ENCODE results near the gene RASGRF2.
"Not testable (repeated sequence)": the region's sequence is repeated elsewhere in the genome, so short reads cannot be mapped to it uniquely, and the experiment has no call there.

Gene RASGRF2

DNA sequence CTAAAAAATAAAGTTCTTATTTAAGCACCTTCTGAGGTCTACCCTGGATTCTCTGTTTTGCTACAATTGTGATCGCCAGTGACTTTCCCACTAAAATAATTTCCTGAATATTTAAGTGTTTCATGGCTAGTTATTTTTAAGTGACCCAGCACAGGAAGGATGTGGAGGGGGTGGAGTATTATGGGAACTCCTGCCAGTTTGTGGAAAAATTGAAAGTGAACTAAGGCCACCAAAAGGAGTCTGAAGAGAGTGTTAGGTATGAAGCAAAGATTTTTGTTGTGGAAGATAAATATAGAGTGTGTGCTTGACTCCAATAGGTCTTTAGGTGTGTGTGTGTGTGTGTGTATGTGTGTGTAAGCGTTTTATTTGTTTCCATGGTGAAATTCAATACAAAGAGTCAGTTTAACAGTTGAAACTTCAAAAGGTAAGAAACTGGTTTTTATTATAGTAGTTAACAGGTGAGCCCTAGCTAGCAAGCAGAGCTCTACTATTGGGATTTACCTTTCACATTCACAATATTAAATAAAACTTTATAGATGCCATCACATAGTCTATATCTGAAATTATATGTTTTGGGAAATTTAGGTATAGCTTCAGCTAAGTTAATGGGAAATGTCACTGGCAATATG lies 25.6 kb downstream of the RASGRF2 start:
- DNase-seq (ENCODE audit: low read depth in 2 of 2): no peak

DNA sequence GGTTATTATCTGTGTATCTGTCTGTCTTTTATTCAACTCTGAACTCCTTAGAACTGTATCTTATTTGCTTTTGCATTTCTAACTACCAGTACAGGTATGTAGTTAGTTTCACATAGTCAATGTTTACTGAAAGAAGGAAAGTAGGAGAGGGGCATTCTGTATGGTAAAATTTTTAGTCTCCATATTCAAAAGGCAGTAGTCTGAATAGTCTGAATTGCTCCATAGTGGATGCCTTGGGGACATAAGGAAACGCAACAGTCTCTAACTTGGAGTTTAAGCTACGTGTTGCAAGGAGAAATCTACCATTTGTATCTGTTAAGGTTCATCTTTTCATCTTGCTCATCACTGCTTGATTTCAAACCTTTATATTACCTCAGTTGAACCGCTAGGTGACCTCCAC lies 26.2 kb downstream of the RASGRF2 start:
- DNase-seq (ENCODE audit: low read depth in 2 of 2): no peak

DNA sequence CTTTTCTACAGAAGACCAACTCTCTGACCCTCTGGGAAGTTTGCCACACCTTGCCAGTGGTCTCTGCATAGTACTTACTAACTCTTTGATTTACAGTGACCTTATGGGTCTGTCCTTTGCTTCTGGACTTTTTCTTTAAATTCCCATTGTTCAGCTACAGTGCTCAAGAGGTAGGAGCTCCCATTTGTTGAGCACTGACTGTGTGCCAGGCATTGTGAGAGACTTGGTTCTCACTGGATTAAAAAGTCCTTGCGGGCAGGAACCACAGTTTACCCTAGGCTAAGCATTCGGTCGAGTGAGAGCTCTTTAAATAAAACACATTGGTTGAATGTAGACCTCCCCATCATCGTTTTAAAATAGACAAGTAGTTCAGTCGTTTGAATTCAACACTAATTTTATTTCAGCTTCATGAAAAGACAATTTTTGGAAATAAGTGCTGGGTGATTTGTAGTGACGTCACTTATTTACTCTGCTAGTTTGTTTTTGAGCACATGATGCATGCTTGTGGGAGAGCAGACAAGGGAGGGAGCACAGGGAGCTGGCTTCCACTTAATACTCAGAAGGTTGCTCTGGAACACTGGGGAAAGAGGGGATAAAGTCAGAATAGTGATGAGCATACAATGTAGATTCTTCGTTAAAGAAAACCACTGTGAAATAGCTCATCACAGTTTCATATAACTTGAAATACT lies 27.1 kb downstream of the RASGRF2 start:
- DNase-seq (ENCODE audit: low read depth in 2 of 2): no peak

DNA sequence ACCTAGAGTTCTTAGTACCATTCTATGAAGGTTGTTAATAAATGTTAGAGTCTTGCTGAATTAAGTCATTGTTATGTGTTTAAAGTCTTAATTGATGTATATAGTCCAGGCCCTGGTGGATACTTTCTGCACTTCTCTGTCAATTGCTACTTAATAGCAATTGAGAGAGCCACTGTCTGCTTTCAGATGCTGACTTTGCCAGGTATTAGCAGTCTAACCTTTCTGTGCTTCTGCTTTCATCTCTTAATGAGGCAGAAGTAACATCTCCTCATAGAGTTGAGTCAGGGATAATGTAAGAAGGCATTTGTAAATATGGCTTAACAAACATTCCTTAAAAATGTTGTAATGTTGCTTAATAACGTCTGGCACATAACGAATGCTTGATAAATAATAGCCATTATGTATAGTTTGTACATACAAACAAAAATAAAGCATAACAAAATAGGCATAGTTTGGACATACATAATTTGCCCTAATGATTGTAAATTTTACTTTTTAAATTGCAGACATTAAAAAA lies 28.3 kb downstream of the RASGRF2 start:
- DNase-seq (ENCODE audit: low read depth in 2 of 2): no peak

DNA sequence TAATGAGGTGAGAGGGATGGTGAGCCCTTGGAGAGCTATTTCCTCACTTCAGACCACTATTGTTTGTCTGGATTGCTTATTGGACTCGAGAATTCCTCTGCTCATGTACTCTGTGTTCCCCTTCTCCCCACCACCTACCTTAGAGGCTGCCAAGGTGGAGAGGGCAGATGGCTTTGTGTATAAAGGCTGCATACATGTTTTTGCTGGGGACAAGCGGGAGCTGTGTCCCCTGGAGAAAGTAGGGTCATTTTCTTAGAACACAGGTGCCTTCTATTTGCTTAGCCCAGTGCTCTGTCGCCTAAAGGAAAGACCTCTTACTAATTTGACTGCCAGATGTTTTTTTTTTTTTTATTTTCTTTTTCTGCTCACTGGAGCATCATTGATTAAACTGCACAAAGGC lies 29.7 kb downstream of the RASGRF2 start:
- DNase-seq (ENCODE audit: low read depth in 2 of 2): no peak

DNA sequence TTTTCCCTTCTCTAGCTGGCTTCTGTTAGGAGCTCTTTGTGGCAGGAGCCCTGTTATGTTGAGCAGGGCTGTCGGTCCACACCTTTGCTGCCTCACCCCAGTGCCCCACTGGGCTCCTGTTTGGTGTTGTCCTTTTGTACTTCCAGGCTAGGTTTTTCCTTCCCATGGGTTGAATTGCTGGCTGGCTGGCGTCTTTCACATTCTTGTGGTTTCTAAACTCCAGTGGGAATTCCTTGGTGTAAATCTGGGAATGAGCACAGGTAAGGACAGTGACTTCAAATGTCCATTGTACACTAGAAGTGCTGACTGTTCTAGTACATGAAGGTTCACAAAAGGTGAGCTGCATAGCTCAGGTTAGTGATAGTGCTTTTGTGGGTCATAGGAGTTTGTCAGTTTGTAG lies 30.4 kb downstream of the RASGRF2 start:
- DNase-seq (ENCODE audit: low read depth in 2 of 2): no peak

DNA sequence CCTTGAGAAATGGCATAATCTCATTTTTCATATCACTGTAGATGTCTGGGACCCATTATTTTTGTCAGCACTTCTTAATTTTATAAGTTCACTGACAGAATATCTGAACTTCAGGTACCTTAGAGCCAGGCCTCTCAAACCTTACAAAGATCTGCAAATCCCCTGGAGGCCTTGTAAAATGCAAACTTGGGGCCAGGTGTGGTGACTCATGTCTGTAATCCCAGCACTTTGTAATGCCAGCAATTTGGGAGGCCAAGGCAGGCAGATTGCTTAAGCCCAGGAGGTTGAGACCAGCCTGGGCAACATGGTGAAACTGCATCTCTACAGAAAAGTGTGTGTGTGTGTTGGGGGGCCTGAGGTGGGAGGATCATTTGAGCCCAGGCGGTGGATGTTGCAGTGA lies 30.8 kb downstream of the RASGRF2 start:
- DNase-seq (ENCODE audit: low read depth in 2 of 2): no peak

DNA sequence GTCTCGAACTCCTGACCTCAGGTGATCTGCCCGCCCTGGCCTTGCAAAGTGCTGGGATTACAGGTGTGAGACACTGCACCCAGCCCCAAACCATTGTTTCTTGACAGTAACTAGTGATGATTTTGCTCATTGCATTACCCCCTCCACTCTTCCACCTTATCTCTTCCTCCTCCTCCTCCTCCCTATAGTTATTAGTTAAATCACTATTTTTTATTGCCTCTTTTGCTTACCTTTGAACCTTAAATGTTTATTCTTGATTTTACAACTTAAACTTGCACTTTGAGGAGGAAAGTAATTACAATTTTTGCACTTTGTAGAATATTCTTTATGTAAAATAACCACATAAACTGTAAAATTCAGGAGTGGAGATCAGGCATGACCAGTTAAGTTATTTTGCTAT lies 35.7 kb downstream of the RASGRF2 start:
- DNase-seq (ENCODE audit: low read depth in 2 of 2): no peak

DNA sequence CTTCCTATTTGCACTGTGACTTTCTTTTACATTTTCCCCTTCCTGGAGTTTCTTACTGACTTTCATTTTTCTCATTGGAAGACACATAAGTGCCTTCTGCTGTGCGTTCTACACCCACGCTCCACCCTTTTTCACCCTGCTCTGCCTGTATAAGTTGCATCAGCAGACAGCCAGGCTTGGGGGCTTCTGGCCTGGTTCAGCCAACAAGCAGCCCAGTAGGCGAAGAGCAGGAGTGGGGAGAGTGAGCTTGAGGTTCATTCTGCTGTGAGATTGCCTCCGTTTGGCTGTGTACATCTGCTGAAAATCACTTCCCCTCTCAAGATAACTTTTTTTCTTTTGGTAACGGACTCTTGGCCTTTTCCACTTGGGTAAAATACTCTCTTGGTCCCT lies 38.4 kb downstream of the RASGRF2 start:
- peak; percentile 10 to 28 for DNase-seq (ENCODE audit: low read depth in 2 of 2)

DNA sequence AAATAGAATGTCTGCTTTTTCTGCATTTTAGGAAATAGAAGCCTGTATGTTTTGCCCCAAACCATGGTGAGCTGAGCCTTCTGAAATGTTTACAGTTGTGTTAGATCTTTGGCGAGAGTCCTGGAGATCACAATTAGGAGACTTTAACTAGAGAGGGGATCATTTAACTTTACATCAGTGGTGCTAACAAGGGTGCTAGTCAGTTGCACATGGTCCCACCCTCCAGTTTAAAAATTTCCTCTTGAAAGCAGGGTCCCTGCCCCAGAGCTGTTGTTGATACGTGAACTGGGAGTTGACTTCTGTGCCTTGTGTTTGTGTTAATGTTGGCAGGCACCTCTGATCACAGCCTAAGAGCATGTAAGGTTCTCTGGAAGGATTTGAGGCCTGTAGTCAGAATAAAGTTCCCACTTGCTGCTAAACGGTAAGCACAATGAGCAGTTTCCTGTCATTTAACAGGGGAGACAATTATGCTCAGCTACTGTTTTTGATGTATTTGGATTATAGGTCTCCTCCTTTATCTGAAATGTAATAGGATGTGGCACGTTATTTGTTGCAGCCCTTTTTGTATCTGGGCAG lies 43.7 kb downstream of the RASGRF2 start:
- no peak for DNase-seq (ENCODE audit: low read depth in 2 of 2)

DNA sequence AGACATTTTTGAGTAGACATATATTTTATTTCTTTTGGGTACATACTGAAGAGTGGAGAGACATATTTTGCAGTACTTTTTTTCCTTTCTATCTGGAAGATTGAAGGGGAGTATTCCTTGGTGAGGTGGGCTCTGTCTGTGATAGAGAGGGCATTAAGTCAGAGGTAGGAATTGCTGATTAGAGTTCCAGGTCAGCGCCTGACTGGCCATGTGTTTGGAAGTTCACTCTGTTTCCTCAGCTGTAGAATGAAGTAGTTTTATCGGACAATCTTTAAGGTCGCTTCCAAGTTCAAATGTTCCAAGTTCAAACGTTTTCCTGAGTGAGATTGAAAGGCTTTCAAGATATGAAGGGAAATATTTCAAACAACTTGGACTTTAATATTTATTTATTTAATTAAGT lies 45.5 kb downstream of the RASGRF2 start:
- no peak for DNase-seq (ENCODE audit: low read depth in 2 of 2)

DNA sequence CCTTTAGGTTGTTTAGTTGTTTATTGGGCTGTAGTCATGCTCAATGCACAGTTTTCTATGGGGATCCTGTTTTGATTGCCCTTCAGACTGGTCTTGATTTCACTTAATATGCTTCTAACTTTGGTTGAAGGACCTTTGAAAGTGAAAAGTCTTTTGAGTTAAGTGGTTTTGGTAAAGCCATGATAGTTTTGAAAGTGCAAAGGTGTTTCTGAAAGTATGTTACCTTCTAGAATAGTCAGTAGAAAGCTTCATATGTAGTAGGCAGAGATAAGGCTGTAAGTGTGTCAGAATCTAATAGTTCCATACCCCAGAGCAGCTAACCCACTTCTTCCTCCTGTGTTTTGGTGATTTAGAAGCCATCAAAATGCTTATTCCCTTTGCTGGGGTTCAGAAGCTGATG lies 46.1 kb downstream of the RASGRF2 start:
- no peak for DNase-seq (ENCODE audit: low read depth in 2 of 2)

DNA sequence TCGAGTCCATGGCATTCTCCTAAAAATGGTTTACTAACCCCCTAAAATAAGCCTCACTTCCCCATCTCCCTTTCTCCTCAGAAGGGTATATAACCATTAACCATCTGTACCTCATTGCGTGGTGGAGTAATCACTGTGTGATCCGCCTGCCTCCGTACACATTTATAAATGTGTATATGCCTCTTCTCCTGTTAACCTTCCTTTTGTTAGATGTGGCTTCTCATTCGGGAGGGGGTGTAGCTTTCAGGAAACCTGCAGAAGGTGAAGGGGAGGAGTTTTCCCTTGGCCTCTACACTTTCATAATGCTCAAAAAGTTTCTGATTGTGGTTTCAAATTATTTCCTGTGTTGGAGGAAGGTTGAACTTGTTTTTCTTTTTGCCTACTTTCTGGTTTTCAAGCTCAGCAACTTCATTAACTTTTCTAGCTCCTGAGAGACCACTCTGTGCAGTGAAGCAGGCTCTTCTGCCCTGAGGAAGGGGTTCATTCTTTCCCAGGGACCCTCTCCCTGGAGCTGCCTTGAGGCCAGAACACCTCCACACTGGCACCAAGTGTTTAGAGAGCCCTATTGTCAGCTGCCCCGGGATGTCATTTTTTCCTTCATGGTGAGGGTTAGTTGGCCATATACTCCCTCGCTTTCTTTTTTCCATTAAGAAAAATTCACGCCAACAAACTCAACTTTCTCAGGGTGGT lies 46.9 kb downstream of the RASGRF2 start:
- peak; percentile 22 to 38 for DNase-seq (ENCODE audit: low read depth in 2 of 2)

DNA sequence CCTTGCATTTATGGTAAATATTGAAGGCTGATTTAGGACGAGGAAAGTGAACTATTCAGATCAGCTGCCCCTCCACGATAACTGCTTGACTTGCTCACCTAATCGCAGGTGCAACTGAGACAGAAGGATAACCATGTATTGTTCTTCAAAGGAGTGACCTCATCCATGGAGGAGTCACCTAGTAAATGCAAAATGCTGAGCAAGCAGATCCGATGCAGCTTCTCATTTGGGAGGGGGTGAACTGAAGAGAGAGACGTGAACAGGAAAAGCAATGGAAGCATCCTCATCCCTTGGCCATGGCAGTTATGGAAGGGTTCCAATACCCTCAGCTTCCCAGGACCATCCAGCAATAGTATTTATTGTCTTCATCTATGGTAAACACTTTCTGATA lies 47.5 kb downstream of the RASGRF2 start:
- DNase-seq (ENCODE audit: low read depth in 2 of 2): no peak

DNA sequence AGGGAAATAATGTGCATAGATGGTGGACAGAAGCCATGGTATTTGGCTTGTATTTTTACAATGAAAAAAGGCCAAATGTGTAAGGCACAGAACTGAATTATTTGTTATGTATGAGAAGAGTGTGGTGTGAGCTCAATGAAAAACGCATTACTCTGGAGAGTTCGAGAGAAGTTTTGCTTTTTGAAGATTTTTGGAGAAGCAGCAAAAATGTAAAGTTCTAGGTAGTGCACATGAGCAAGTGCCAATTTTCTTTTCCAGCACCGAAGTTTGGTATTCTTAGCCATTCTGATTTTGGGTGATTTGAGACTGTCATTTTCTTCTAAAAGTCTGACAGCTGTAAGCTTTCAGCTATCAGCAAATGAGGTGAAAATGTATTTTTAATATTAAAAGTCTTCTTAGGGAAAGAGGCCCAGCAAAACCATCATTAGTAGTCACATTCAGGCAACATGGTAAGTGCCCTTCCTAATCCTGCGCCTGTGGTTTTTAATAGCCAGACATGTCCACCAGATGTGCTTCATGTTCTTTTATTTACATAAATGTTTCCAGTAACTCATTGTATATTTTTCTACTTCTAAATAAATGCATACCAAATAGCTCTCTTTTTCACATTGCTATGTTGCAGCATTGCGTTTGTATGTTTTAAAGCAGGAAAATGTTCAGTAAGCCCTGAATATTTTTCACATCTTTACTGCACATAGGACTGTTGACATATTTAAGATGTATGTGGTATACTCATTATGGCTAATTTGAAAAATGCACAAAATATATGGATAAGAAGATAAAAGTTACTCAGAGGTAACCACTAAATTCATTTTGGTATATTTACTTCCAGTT lies 50.4 kb downstream of the RASGRF2 start:
- DNase-seq (ENCODE audit: low read depth in 2 of 2): no peak

DNA sequence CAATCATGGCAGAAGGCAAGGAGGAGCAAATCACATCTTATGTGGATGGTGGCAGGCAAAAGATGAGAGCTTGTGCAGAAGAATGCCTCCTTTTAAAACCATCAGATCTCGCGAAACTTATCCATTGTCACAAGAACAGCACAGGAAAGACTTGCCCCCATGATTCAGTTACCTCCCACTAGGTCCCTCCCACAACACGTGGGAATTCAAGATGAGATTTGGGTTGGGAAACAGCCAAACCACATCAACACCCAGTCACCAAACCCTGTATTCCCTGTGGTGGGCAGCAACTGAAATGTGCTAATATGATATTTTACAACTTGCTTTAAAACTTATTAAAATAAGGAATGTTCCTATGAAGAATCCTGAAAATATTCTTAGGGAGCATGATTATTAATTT lies 54.2 kb downstream of the RASGRF2 start:
- DNase-seq (ENCODE audit: low read depth in 2 of 2): no peak

DNA sequence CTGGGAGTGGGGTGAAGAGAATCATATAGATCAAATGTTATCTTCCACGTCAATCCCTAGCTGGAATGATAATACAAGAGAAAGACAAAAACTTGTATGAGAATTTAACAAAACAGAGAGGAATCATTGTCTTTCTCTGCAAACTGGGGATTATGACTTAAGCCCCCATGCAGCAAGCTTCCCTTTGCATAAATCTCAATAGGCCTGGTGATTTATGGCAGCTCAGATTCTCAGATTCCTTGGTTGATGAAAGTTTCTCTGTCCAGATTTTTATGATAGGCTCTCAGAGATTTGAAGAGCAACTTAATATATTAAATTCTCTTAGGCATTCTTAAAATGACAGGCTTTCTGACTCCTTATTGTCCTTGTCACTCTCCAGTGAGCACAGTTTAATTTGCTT lies 56.0 kb downstream of the RASGRF2 start:
- no peak for DNase-seq (ENCODE audit: low read depth in 2 of 2)

DNA sequence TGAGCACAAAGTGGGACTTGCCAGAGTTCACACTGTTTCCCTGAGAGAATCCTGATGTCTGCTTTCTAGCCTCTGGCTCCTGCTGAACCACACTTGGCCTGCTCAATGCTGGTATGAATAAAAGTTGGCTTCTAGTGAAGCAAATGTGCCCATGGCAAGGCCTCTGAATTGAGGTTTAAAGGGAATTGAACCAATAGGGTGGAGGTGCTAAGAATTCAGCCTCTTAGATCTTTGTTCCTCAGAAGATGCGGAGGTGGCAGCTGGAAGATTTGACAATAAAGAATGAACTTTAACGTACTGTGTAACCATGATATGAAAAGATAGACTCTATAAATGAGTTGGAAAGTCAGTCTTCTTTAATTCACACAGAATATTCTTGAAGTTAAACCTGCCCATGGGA lies 57.2 kb downstream of the RASGRF2 start:
- DNase-seq (ENCODE audit: low read depth in 2 of 2): no peak

DNA sequence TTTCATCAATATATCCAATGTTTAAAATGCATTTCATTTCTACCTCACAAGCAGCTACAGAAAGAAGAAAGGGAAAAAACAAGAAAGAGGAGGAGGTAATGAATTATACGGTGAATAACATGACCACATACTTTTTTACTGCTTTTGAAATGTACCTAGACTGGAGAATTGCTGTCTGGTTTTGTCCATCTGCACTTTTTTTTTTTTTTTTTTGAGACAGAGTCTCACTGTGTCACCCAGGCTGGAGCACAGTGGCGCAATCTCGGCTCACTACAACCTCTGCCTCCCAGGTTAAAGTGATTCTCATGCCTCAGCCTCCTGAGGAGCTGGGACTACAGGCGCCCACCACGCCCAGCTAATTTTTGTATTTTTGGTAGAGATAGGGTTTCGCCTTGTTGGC lies 58.4 kb downstream of the RASGRF2 start:
- DNase-seq (ENCODE audit: low read depth in 2 of 2): not testable (repeated sequence)

DNA sequence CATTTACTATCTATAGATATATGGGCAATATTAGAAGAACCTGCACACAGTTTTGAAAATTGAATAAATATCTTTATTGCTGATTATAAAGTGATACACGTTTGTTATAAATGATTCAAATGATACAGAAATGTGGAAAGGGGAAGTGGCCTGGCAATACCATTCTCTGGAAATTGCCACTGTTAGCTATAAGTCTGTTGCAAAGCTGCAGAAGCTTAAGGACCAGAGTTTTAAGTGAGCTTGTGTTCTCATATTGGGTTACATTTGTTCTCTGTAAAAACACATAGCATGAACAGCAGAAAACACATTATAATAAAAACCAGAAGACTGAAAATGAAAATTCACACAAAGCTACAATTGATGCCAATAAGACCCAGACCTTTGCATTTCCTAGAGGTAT lies 59.6 kb downstream of the RASGRF2 start:
- no peak for DNase-seq (ENCODE audit: low read depth in 2 of 2)

DNA sequence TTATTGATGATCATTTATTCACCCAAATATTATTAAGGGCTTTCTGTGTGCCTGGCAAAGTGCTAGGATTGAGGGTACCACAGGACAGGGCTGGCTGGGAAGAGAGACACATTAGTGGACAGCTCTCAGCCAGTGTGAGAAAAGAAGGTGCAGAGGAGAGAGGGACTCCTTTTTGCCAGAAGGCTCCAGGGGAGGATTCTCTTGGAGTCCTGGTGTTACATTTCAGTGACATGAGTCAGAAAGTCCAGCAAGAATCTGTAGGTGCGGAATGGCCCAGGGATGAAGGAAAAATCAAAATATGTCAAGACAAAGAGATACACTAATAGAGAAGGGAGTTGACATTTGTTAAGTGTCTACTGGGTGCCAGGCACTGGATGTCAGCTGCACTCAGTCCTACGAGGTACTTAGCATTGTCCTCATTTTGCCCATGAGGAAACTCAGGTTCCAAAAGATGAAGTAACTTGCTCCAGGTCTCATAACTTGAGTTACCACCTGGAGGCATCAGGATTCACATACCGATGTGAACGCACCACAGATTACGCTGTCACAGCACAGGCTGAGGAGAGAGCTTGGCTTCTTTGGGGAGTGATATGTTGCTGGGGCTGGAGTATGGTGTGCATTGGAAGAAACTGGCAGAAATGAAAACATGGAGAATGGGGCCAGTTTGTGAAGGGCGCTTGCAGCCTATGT lies 60.5 kb downstream of the RASGRF2 start:
- DNase-seq (ENCODE audit: low read depth in 2 of 2): no peak

Data from stimulated activated CD8-positive, alpha-beta memory T cell treated with anti-CD3 and anti-CD28 coated beads, Interleukin-7, amount 100 ng/mL, for 4 hours (primary cell).